ENCODE results near the gene DEXI. TPM values are rescaled to one million over a fixed set of nuclear protein-coding genes. Genes with fewer than 3 reads are reported as not detected.

Gene DEXI
- total and polyA plus RNA-seq, 2 of the 4 experiments (the other 2 are of a cell fraction): 43.7 to 63.6 TPM

DNA sequence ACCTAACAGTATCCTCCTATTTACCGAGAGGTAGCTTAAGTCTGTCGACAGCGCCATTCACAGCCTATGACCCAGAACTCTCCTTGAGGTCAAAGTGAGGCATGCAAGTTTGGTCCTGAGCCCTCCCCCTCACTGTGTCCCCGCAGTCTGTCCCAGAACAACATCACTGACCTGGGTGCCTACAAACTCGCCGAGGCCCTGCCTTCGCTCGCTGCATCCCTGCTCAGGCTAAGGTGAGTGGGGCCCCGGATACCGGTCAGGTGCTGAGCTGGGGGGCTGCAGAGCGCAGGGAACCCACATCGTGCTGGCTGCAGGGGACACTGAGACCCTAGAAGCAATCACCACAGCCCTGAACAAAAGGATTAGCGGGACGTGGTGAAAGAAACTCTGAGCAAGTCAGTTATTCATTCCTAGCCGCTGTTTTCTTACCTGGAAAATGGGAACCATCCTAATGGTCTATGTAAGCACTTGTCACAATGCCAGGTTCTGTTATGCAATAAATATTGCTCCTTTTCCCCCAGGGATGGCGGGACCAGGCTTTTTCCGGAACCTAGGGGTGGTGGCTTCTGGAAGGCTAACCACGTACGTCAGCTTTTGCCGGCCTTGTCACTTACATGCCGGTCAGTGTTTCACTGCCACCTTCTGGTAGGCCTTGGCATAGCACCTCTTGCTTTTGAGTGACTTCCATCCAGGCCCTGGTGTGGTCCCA, 23.8 kb downstream of the DEXI start:
- POLR2A ChIA-PET (ENCODE audit: unreplicated experiment): no interaction called here

More for the DNA sequence above, 23.8 kb downstream of the DEXI start:
- no peak overlapping the region for H3K9ac ChIP-seq (ENCODE audit: low read depth, low read length)
- H2BK20ac ChIP-seq (ENCODE audit: low read depth, low read length): no peak overlapping the region
- in situ Hi-C loops (cut with MboI; ENCODE audit: low sequenced_read_pairs) (loop anchor here (10.0 to 25.0 kb wide), 2 partner anchors 394 to 656 kb away; no protein-coding TSS in a partner anchor), dilution Hi-C loops (cut with HindIII; ENCODE audit: low sequenced_read_pairs, unreplicated experiment) (no loop called here), intact Hi-C loops (cut with micrococcal nuclease) (loop anchor here (1.0 to 5.0 kb wide), 5 partner anchors 161 to 489 kb away; no protein-coding TSS in a partner anchor)
- H3K23ac ChIP-seq (ENCODE audit: low read depth, low read length): no peak overlapping the region
- no peak overlapping the region for H3K4me3 ChIP-seq (ENCODE audit: insufficient read depth, low read depth, low read length)
- peaks cover 5% of the 10 kb centered on the region for H3K4me1 ChIP-seq (ENCODE audit: control insufficient read depth, insufficient read depth, low read length)
- H3K79me1 ChIP-seq (ENCODE audit: low read depth in 1 of 2, low read length in 2 of 2): no peaks in the 10 kb centered on the region
- WGBS, 2 experiments (ENCODE audit: extremely low coverage in 2 of 2, insufficient read length in 1 of 2): 39% methylated on average over 4 of the region's 21 CpGs; no CpG with 5 or more reads in 1 of the 2 experiments
- no peaks in the 10 kb centered on the region for H4K20me1 ChIP-seq (ENCODE audit: insufficient read depth, low read length)
- no peak overlapping the region for H3K18ac ChIP-seq (ENCODE audit: low read depth, low read length)
- H4K5ac ChIP-seq (ENCODE audit: low read depth, low read length): no peak overlapping the region
- H2AK9ac ChIP-seq (replicated peaks; ENCODE audit: low read depth, low read length, poor library complexity): peak overlapping the region; percentile 20
- no peak overlapping the region for H4K8ac ChIP-seq (ENCODE audit: low read depth in 2 of 2, low read length in 2 of 2)
- H2BK15ac ChIP-seq (ENCODE audit: low read depth, low read length): no peak overlapping the region
- H3K9me1 ChIP-seq (ENCODE audit: insufficient read depth, low read length): no peaks in the 10 kb centered on the region
- peak; percentile 98 for ATAC-seq (ENCODE audit: low read depth)
- peak; percentile 92 for DNase-seq
- H3K27me3 ChIP-seq (ENCODE audit: control insufficient read depth, insufficient read depth, low read length): peaks cover 4% of the 10 kb centered on the region; the same call in 1 of the 2 replicates
- H2AFZ ChIP-seq (replicated peaks; ENCODE audit: low read length, poor library complexity): peak overlapping the region; percentile 71
- no peak overlapping the region for H2AK5ac ChIP-seq (ENCODE audit: low read depth, low read length)
- no peak overlapping the region for H3K27ac ChIP-seq (ENCODE audit: insufficient read depth, low read length)
- H3K9me3 ChIP-seq (ENCODE audit: control insufficient read depth, insufficient read depth, low read length): no peaks in the 10 kb centered on the region
- H2BK120ac ChIP-seq (ENCODE audit: low read depth, low read length): no peak overlapping the region
- no peak overlapping the region for H3K4me2 ChIP-seq (ENCODE audit: low read depth, low read length)
- H4K91ac ChIP-seq (ENCODE audit: insufficient read depth, low read depth, low read length): no peak overlapping the region
- TF ChIP-seq CEBPB (IDR thresholded peaks at IDR 0.05; ENCODE audit: low read depth, low read length) (0 out of 2 replicates have a peak, but pooled peaks have one; percentile 9), RAD21 (IDR thresholded peaks at IDR 0.05; ENCODE audit: low read length) (peak; percentile 93), RFX5 (IDR thresholded peaks at IDR 0.05; ENCODE audit: low read depth, low read length) (no peak), POLR2A (IDR thresholded peaks at IDR 0.05; ENCODE audit: low read depth, low read length) (0 out of 2 replicates have a peak, but pooled peaks have one; percentile 25), SMC3 (IDR thresholded peaks at IDR 0.05; ENCODE audit: low read depth, low read length) (peak; percentile 77)
- TF ChIP-seq, protein P1, sequence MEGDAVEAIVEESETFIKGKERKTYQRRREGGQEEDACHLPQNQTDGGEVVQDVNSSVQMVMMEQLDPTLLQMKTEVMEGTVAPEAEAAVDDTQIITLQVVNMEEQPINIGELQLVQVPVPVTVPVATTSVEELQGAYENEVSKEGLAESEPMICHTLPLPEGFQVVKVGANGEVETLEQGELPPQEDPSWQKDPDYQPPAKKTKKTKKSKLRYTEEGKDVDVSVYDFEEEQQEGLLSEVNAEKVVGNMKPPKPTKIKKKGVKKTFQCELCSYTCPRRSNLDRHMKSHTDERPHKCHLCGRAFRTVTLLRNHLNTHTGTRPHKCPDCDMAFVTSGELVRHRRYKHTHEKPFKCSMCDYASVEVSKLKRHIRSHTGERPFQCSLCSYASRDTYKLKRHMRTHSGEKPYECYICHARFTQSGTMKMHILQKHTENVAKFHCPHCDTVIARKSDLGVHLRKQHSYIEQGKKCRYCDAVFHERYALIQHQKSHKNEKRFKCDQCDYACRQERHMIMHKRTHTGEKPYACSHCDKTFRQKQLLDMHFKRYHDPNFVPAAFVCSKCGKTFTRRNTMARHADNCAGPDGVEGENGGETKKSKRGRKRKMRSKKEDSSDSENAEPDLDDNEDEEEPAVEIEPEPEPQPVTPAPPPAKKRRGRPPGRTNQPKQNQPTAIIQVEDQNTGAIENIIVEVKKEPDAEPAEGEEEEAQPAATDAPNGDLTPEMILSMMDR (conservative IDR thresholded peaks at IDR 0.05; ENCODE audit: low read depth, low read length): peak; percentile 94
- TF ChIP-seq, protein P2, sequence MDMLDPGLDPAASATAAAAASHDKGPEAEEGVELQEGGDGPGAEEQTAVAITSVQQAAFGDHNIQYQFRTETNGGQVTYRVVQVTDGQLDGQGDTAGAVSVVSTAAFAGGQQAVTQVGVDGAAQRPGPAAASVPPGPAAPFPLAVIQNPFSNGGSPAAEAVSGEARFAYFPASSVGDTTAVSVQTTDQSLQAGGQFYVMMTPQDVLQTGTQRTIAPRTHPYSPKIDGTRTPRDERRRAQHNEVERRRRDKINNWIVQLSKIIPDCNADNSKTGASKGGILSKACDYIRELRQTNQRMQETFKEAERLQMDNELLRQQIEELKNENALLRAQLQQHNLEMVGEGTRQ (IDR thresholded peaks at IDR 0.05; ENCODE audit: low read depth, low read length): no peak
- no TSS peak for BruUV-seq (replicated peaks)
- H3K56ac ChIP-seq (ENCODE audit: extremely low read depth, insufficient read depth, low read length): no peak overlapping the region
- no peak overlapping the region for H2BK5ac ChIP-seq (ENCODE audit: low read depth, low read length, poor library complexity, severe bottlenecking)
- CTCF ChIA-PET: interaction anchor here (0.6 to 1.7 kb wide), 8 partner anchors 8 to 1840 kb away, joined by 3 to 7 read pairs (median 4); no protein-coding TSS in a partner anchor
- H3K36me3 ChIP-seq (ENCODE audit: control insufficient read depth, insufficient read depth, low read length): 0 out of 2 replicates have a peak, but pooled peaks cover 1% of the 10 kb centered on the region
- H3K4ac ChIP-seq (ENCODE audit: low read depth, low read length): no peak overlapping the region
- H3K14ac ChIP-seq (replicated peaks; ENCODE audit: low read depth, low read length): no peak overlapping the region
